A549 (cell line): ENCODE data around the gene CTRB2. TPM values are rescaled to one million over a fixed set of nuclear protein-coding genes. Genes with fewer than 3 reads are reported as not detected.

Experiments used
- ATAC-seq, 2 experiments: fragments of 200-7000 bp in 1 of 2; fragments of >200 bp in 1 of 2; cut with Nextera tagmentation in 1 of 2; cut with Tn5 transposase in 1 of 2; 3 replicates each; pipeline versions ENCODE4 v1.8.0 to v1.9.1; 2018 to 2020; ENCODE audit warnings: mild to moderate bottlenecking in 1 of 2, moderate library complexity in 1 of 2
- CTCF ChIA-PET: fragments of 300-600 bp; sonication (Branson Sonifier 250); formaldehyde crosslinking; extraction: SDS; loops from one replicate; lab custom pipeline; 2021; ENCODE audit warnings: antibody characterized with exemption, inconsistent platforms; lab: Yijun Ruan, JAX
- POLR2A ChIA-PET: fragments of 350-600 bp; formaldehyde crosslinking; extraction: SDS; loops from one replicate; lab custom pipeline; 2021; ENCODE audit warnings: antibody characterized with exemption, inconsistent platforms; lab: Yijun Ruan, JAX
- DNase-seq, 2 experiments: peaks; one replicate each; pipeline versions ENCODE4 v3.0.0 to v3.0.0-alpha.2; 2011 to 2016; ENCODE audit warnings: low read depth in 1 of 2, low spot score in 1 of 2
- FAIRE-seq: peaks from 2 replicates; lab custom pipeline; 2011; peaks lifted over from hg19 to GRCh38; lab: Jason Lieb, UNC
- H3K27ac ChIP-seq, 2 experiments: fragments of >200 bp; sonication (Bioruptor Twin); formaldehyde crosslinking; 3 replicates each; pipeline ENCODE4 v1.5.1; 2016 to 2017
- H3K4me1 ChIP-seq: fragments of >200 bp; sonication (Bioruptor Twin); formaldehyde crosslinking; 3 replicates; pipeline ENCODE4 v1.6.1; 2016
- H3K4me2 ChIP-seq: fragments of >200 bp; sonication (Bioruptor Twin); formaldehyde crosslinking; 3 replicates; pipeline ENCODE4 v1.6.1; 2016
- H3K4me3 ChIP-seq: fragments of >200 bp; sonication (Bioruptor Twin); formaldehyde crosslinking; 3 replicates; pipeline ENCODE4 v1.5.1; 2016
- H3K9me3 ChIP-seq: fragments of >200 bp; sonication (Bioruptor Twin); formaldehyde crosslinking; 3 replicates; pipeline ENCODE4 v1.6.1; 2016
- CEBPB ChIP-seq, 2 experiments: fragments of >200 bp in 1 of 2; sonication (Bioruptor Twin) in 1 of 2; formaldehyde crosslinking in 1 of 2; IDR thresholded peaks; 2 replicates each; pipeline ENCODE4 v1.6.1; 2012 to 2016
- EHMT2 ChIP-seq: fragments of 200-600 bp; sonication (generic); IDR thresholded peaks from 2 replicates; pipeline ENCODE4 v1.6.1; 2016; ENCODE audit warnings: antibody characterized with exemption, low read depth, mild to moderate bottlenecking, moderate library complexity
- ESRRA ChIP-seq: fragments of 150-350 bp; IDR thresholded peaks from 2 replicates; pipeline ENCODE4 v1.6.1; 2014; ENCODE audit warnings: mild to moderate bottlenecking, low read length, borderline replicate concordance
- FOSL2 ChIP-seq, 2 experiments: fragments of 450-650 bp in 1 of 2; fragments of >200 bp in 1 of 2; sonication (Bioruptor Twin) in 1 of 2; formaldehyde crosslinking; IDR thresholded peaks; 2 replicates each; pipeline versions ENCODE4 v1.5.0 to v1.6.1; 2016 to 2020; ENCODE audit warnings: mild to moderate bottlenecking in 1 of 2, moderate library complexity in 1 of 2
- HOXB13 ChIP-seq: fragments of 250-450 bp; sonication (Bioruptor Pico); IDR thresholded peaks from 2 replicates; pipeline ENCODE4 v1.5.0; 2020; ENCODE audit warnings: low read depth, mild to moderate bottlenecking, moderate library complexity
- HOXB5 ChIP-seq: fragments of 250-450 bp; sonication (Bioruptor Pico); IDR thresholded peaks from 2 replicates; pipeline ENCODE4 v1.5.0; 2020; ENCODE audit warnings: mild to moderate bottlenecking, moderate library complexity
- JUN ChIP-seq, 2 experiments: fragments of >200 bp; sonication (Bioruptor Twin); formaldehyde crosslinking; IDR thresholded peaks; 2 replicates in 1 of 2; 3 replicates in 1 of 2; pipeline ENCODE4 v1.6.1; 2016 to 2017
- NFE2L2 ChIP-seq: fragments of 150-350 bp; conservative IDR thresholded peaks from 2 replicates; pipeline ENCODE4 v1.6.1; 2014; ENCODE audit warnings: low read length
- POLR2A ChIP-seq: IDR thresholded peaks from 2 replicates; pipeline ENCODE4 v1.6.1; 2012; ENCODE audit warnings: mild to moderate bottlenecking, low read length
- RARB ChIP-seq: fragments of 250-450 bp; sonication (Bioruptor Pico); IDR thresholded peaks from 2 replicates; pipeline ENCODE4 v1.8.0; 2021; ENCODE audit warnings: mild to moderate bottlenecking, moderate library complexity
- WGBS: methylation state at CpG from one replicate; pipeline ENCODE4 v1.1.6; 2017; ENCODE audit errors: missing lambda C conversion rate; 5-methylcytosine and 5-hydroxymethylcytosine counted together
- polyA plus RNA-seq, 4 experiments: library from polyadenylated mRNA; depleted of rRNA in 3 of 4; stranded (reverse); fragments of >200 nt; fragmentation: RNase III in 1 of 4; extraction: RNeasy Plus Mini Kit Qiagen cat#74134 plus additional on column Dnase treatment in 1 of 4; gene quantifications; 2 replicates in 3 of 4; 3 replicates in 1 of 4; pipeline ENCODE4 v1.2.3, GENCODE V29; 2011 to 2017
- TF ChIP-seq, protein P1 (sequence below): fragments of 250-450 bp; sonication (Bioruptor Pico); IDR thresholded peaks from 2 replicates; pipeline ENCODE4 v1.5.0; 2021; ENCODE audit warnings: mild to moderate bottlenecking, moderate library complexity, borderline replicate concordance
- TF ChIP-seq, protein P2 (sequence below): IDR thresholded peaks from 2 replicates; pipeline ENCODE4 v1.6.1; 2012

Gene CTRB2
- polyA plus RNA-seq, 2 of the 4 experiments (the other 2 are of a cell fraction): not detected

DNA sequence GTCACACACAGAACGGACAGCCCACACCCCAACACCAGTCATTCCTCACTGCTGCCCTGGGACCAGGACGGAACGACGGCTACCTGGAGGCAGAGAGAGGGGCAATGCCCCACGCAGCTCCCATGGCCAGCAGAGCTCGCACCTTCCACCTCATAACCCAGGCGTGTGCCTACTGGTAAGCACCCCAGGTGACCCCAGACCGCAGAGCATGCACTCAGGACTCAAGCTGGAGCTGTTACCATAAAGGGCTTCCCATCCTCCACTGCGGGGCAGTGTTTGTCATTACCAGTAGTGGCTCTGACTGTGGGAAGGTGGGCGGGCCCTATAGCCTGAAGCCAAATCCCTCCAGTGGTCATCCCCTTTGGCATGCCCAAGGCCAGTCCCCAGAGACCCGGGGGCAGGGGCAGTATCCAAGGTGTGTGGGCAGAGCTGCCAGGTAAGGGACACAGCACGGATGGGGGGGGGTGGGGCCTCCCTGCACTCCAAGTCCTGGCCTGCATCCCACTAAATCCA lies 49.2 kb upstream of the CTRB2 start:
- DNase-seq: no peak
- H3K4me1 ChIP-seq: peaks cover 59% of the 10 kb centered on the region
- no peaks in the 10 kb centered on the region for H3K9me3 ChIP-seq
- H3K4me3 ChIP-seq: no peak overlapping the region
- H3K4me2 ChIP-seq: 0 out of 3 replicates have a peak overlapping the region, but pooled peaks have one; percentile 8
- POLR2A ChIA-PET: no interaction called here
- WGBS: 91% methylated on average over 7 of the region's 12 CpGs
- no peak for ATAC-seq
- FAIRE-seq: no peak
- peak overlapping the region in 1 of 2 experiments; percentile 59; a peak in 2 of 6 replicates for H3K27ac ChIP-seq
- TF ChIP-seq POLR2A: no peak
- no peak for TF ChIP-seq EHMT2
- no peak for TF ChIP-seq RARB (CRISPR knock-in tag)
- TF ChIP-seq HOXB13 (CRISPR knock-in tag): no peak
- no peak for TF ChIP-seq JUN (IDR thresholded peaks at IDR 0.05)
- CTCF ChIA-PET: interaction anchor here (1.3 to 3.8 kb wide), 3 partner anchors 22 to 261 kb away, joined by 3 to 48 read pairs (median 4); no protein-coding TSS in a partner anchor

DNA sequence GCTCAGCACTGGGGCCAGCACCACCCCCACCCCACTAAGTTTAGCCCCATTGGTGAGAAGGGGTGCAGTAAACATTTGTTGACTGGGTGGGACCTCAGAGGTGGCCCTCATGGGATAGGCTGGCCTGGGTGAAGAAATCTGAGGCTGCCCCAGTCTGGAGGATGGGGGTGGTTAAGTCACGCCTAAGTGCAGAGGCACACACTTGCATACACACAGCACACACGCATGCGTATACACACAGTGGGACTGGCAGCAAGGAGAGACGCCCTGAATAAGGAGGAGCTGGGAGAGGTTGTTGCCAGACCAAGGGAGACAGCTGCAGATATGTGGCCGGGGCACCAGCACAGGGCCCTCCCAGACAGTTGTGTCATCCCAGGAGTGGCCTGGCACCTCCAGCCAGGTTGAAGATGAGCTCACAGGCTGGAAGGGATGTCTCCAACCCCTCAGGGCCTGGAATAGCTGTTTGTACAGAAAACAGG lies 47.4 kb upstream of the CTRB2 start:
- ChIA-PET CTCF (interaction anchor here (0.6 to 3.8 kb wide), 8 partner anchors 20 to 148 kb away, joined by 3 to 48 read pairs (median 4); no protein-coding TSS in a partner anchor), POLR2A (interaction anchor here (0.8 to 1.4 kb wide), 3 partner anchors 9 to 51 kb away, joined by 3 to 5 read pairs (median 3); no protein-coding TSS in a partner anchor)
- Histone ChIP-seq H3K4me3 (no peak overlapping the region), H3K4me1 (peaks cover 67% of the 10 kb centered on the region), H3K27ac (peak overlapping the region; percentile 62 to 99), H3K9me3 (no peaks in the 10 kb centered on the region)
- 5% methylated on average over 5 of the region's 5 CpGs for WGBS
- ATAC-seq: peak; percentile 49 to 78
- TF ChIP-seq CEBPB (IDR thresholded peaks at IDR 0.05) (0 out of 4 replicates have a peak, but pooled peaks of 1 of the 2 experiments have one; percentile 10), NFE2L2 (no peak), FOSL2 (IDR thresholded peaks at IDR 0.05) (no peak), FOSL2 (CRISPR knock-in tag; IDR thresholded peaks at IDR 0.05) (no peak)
- TF ChIP-seq, all 56 proteins: peak for 1
- DNase-seq: peak; percentile 91 to 92
- peak overlapping the region; percentile 54 for H3K4me2 ChIP-seq
- FAIRE-seq: peak; percentile 86

DNA sequence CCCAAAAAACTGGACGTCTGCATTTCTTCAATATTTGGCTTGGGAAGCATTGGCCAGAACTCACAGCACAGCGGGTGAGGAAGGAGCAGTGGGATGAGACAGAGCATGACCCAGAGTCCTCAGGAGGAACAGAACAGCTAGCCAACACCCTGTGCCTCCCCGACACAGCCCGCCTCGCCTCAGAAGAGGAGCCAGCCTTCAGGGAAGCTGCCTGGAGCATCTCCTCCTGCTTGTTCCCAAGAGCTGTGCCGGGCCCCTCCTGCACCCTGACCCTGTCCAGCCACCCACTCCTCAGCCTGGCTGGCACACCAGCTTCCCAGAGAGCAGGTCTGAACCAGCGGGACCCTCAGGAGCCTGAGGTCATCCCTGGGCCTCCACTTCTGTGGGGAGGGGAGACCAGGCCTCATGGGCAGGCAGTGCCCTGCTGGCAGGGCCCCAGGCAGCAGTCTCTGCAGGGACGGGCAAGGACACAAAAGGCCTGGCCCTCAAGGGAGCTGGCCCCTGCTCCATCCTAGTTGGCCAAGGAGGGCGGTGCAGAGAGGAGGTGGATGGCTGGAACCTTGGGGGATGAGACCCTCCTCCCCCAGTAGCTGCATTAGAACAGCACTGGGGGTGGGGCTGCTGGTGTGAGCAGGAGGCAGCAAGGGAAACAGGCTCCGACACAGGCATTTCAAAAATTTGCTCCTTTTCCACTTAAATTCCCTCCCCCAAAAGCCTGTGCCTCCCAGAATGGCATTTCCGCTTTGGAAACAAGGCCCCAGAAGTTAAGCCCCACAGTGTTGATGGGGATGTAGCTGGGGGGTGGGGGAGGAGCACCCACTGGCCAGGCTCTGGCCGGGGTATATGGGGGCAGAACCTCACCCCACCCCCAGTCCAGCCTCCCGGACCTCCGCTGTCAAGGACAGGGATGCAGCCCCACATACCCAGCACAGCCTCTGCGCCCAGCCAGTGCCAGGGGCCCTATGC lies 46.3 kb upstream of the CTRB2 start:
- WGBS: 80% methylated on average over 13 of the region's 15 CpGs
- TF ChIP-seq HOXB13 (CRISPR knock-in tag): no peak
- TF ChIP-seq JUN (IDR thresholded peaks at IDR 0.05): 0 out of 5 replicates have a peak, but pooled peaks of 1 of the 2 experiments have one; percentile 22
- no peak for FAIRE-seq
- H3K4me3 ChIP-seq: no peak overlapping the region
- peak overlapping the region; percentile 54 for H3K4me2 ChIP-seq
- no peaks in the 10 kb centered on the region for H3K9me3 ChIP-seq
- H3K4me1 ChIP-seq: peaks cover 77% of the 10 kb centered on the region
- POLR2A ChIA-PET: no interaction called here
- no peak for ATAC-seq
- H3K27ac ChIP-seq: peak overlapping the region; percentile 62 to 99; a peak in 5 of 6 replicates
- CTCF ChIA-PET: interaction anchor here (0.6 to 11.7 kb wide), 2 partner anchors 19 to 157 kb away, joined by 3 to 139 read pairs; no protein-coding TSS in a partner anchor
- no peak for DNase-seq

DNA sequence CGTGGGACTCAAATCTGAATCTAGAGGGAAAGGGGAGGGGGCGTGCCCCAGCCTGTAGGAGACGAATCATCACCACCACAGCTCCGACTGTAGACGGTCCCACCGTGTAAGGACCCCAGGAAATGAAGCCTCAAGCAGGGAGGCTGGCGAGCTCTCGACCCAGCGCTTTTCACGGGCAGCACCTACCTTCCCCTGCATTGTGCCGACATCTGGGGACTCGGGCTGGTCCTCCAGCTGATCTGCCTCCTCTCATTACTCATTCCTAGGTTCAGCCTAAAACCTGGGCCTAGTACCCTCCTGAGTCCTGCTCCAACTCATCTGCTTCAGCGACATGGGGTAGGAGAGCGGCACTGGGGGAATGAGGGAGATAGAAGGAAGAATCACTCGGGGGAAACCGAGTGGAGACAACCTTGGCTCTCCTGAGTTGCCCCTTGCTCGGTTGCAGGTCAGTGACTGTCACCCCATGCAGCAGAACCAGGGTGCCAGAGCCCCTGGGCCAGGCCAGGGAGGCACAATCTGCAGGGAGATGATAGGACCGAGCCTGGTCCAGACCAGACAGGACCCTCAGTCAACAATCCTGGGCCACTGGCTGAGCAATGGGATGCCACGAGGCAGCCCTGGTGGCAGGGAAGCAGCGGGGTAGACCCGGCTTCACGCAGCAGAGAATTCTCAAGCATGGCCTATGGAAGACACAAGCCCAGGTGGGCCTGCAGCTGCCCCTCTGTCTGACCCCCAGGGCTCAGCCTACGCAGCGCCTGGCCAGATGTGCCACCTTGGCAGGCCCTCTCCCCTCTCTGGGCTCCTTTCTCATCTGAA lies 45.3 kb upstream of the CTRB2 start:
- WGBS: 77% methylated on average over 19 of the region's 24 CpGs
- no peak for FAIRE-seq
- H3K4me2 ChIP-seq: peak overlapping the region; percentile 97
- POLR2A ChIA-PET: interaction anchor here (3.4 kb wide), 1 partner anchor 53 kb away, joined by 15 read pairs; no protein-coding TSS in a partner anchor
- peak overlapping the region; percentile 89 to 99 for H3K27ac ChIP-seq
- DNase-seq: no peak
- peak overlapping the region; percentile 74 for H3K4me3 ChIP-seq
- TF ChIP-seq, protein P1, sequence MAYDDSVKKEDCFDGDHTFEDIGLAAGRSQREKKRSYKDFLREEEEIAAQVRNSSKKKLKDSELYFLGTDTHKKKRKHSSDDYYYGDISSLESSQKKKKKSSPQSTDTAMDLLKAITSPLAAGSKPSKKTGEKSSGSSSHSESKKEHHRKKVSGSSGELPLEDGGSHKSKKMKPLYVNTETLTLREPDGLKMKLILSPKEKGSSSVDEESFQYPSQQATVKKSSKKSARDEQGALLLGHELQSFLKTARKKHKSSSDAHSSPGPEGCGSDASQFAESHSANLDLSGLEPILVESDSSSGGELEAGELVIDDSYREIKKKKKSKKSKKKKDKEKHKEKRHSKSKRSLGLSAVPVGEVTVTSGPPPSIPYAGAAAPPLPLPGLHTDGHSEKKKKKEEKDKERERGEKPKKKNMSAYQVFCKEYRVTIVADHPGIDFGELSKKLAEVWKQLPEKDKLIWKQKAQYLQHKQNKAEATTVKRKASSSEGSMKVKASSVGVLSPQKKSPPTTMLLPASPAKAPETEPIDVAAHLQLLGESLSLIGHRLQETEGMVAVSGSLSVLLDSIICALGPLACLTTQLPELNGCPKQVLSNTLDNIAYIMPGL: no peak
- no peak for TF ChIP-seq ESRRA
- TF ChIP-seq, protein P2, sequence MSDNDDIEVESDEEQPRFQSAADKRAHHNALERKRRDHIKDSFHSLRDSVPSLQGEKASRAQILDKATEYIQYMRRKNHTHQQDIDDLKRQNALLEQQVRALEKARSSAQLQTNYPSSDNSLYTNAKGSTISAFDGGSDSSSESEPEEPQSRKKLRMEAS: 0 out of 2 replicates have a peak, but pooled peaks have one; percentile 1
- no peak for TF ChIP-seq HOXB5 (CRISPR knock-in tag)
- TF ChIP-seq, all 56 proteins: peak for 1
- peaks cover 83% of the 10 kb centered on the region for H3K4me1 ChIP-seq
- ATAC-seq: no peak; a peak in 1 of 6 replicates
- CTCF ChIA-PET: interaction anchor here (1.4 to 11.7 kb wide), 2 partner anchors 18 to 40 kb away, joined by 3 to 139 read pairs; no protein-coding TSS in a partner anchor
- no peaks in the 10 kb centered on the region for H3K9me3 ChIP-seq
